Prostate gland (tissue), 2 donors: Measurements from ENCODE around the gene CABP2. TPM values are rescaled to one million over a fixed set of nuclear protein-coding genes. Genes with fewer than 3 reads are reported as not detected.

Experiments used
- DNase-seq: peaks from one replicate; pipeline ENCODE4 v3.0.0-alpha.2; 2019; ENCODE audit warnings: low spot score
- H3K27ac ChIP-seq, 2 donors: fragments of 200-600 bp; sonication (generic); 2 replicates each; pipeline ENCODE4 v1.5.1; 2017 to 2019
- H3K27me3 ChIP-seq: fragments of 200-600 bp; sonication (generic); replicated peaks from 2 replicates; pipeline ENCODE4 v1.5.1; 2019; ENCODE audit not compliant: insufficient read depth
- H3K36me3 ChIP-seq, 2 donors: fragments of 200-600 bp; sonication (generic); 1 replicate in 1 of 2; 2 replicates in 1 of 2; pipeline versions ENCODE4 v1.5.1 to v1.8.1; 2017 to 2019
- H3K4me1 ChIP-seq: fragments of 200-600 bp; sonication (generic); replicated peaks from 2 replicates; pipeline ENCODE4 v1.5.1; 2019
- H3K4me3 ChIP-seq, 2 donors: fragments of 200-600 bp; sonication (generic); 2 replicates each; pipeline ENCODE4 v1.5.1; 2017 to 2019
- H3K9me3 ChIP-seq: fragments of 200-600 bp; sonication (generic); 2 replicates; pipeline ENCODE4 v1.5.1; 2017
- POLR2A ChIP-seq: fragments of 450-650 bp; IDR thresholded peaks from one replicate; pipeline ENCODE4 v1.6.1; 2016; ENCODE audit warnings: antibody characterized with exemption, mild to moderate bottlenecking
- POLR2AphosphoS5 ChIP-seq: sonication (generic); formaldehyde crosslinking; IDR thresholded peaks from one replicate; pipeline ENCODE4 v1.6.1; 2017; ENCODE audit warnings: antibody characterized with exemption
- WGBS: methylation state at CpG from one replicate; pipeline ENCODE4 v1.1.5; 2018; 5-methylcytosine and 5-hydroxymethylcytosine counted together
- intact Hi-C: fragments of 100-400 bp; cut with DNase I; formaldehyde crosslinking; loops from one replicate; pipeline ENCODE4 v1.14.2; 2022
- total RNA-seq, 2 donors: library from RNA; depleted of rRNA; stranded (reverse); fragments of >200 nt; gene quantifications; one replicate each; pipeline ENCODE4 v1.1.0, GENCODE V29; 2016
- TF ChIP-seq, protein P1 (sequence below), 4 experiments: fragments of 200-600 bp in 2 of 4; fragments of 450-650 bp in 2 of 4; sonication (generic) in 2 of 4; IDR thresholded peaks; 1 replicate in 3 of 4; 2 replicates in 1 of 4; pipeline ENCODE4 v1.5.1; 2016 to 2019; ENCODE audit warnings: antibody characterized with exemption in 4 of 4, mild to moderate bottlenecking in 2 of 4, moderate library complexity in 2 of 4

Gene CABP2
- total RNA-seq, 2 donors from 2014 or later = not detected

- TF ChIP-seq POLR2A = peak; percentile 93
- peak; percentile 87 for TF ChIP-seq POLR2AphosphoS5
- TF ChIP-seq, protein P1, sequence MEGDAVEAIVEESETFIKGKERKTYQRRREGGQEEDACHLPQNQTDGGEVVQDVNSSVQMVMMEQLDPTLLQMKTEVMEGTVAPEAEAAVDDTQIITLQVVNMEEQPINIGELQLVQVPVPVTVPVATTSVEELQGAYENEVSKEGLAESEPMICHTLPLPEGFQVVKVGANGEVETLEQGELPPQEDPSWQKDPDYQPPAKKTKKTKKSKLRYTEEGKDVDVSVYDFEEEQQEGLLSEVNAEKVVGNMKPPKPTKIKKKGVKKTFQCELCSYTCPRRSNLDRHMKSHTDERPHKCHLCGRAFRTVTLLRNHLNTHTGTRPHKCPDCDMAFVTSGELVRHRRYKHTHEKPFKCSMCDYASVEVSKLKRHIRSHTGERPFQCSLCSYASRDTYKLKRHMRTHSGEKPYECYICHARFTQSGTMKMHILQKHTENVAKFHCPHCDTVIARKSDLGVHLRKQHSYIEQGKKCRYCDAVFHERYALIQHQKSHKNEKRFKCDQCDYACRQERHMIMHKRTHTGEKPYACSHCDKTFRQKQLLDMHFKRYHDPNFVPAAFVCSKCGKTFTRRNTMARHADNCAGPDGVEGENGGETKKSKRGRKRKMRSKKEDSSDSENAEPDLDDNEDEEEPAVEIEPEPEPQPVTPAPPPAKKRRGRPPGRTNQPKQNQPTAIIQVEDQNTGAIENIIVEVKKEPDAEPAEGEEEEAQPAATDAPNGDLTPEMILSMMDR (IDR thresholded peaks at IDR 0.05) = peak in 1 of 4 experiments; percentile 8
- Histone ChIP-seq H3K4me1 (peaks cover 9% of the 10 kb centered on the region), H3K36me3 (no peaks in the 10 kb centered on the region), H3K27ac (peak within 1 kb of the TSS; percentile 97 to 98), H3K9me3 (no peaks in the 10 kb centered on the region), H3K4me3 (peak within 1 kb of the TSS; percentile 71 to 74), H3K27me3 (no peaks in the 10 kb centered on the region)
- intact Hi-C loops = loop anchor here (5.0 to 10.0 kb wide), 2 partner anchors 106 to 153 kb away; partner anchors contain the start of genes POLD4, PPP1CA and TBC1D10C
- WGBS = under 1% methylated on average over 45 of the region's 57 CpGs
- DNase-seq = peak; percentile 99
Observed at GRCh38 chr11:67507864-67508485, 15.3 kb downstream of the CABP2 start, which contains the start of gene CDK2AP2. Gene CDK2AP2 (minus strand): TSS chr11:67508162. CDS start chr11:67508082, 80 bp downstream.

GRCh38 chr11:67507242-67507863, 15.9 kb downstream of the CABP2 start:
- DNase-seq = peak; percentile 63

GRCh38 chr11:67506426-67507051, 16.7 kb downstream of the CABP2 start:
- intact Hi-C loops = loop anchor here (5.0 to 10.0 kb wide), 2 partner anchors 104 to 152 kb away; partner anchors contain the start of genes POLD4, PPP1CA and TBC1D10C
- H3K4me3 ChIP-seq = peak overlapping the region in 1 of 2 donors; percentile 71
- peak overlapping the region; percentile 97 to 98 for H3K27ac ChIP-seq

More at GRCh38 chr11:67507242-67507863, 15.9 kb downstream of the CABP2 start:
- Histone ChIP-seq H3K9me3 (no peaks in the 10 kb centered on the region), H3K4me3 (peak overlapping the region; percentile 71 to 74), H3K36me3 (no peaks in the 10 kb centered on the region), H3K4me1 (peaks cover 9% of the 10 kb centered on the region), H3K27me3 (no peaks in the 10 kb centered on the region), H3K27ac (peak overlapping the region; percentile 97 to 98)
- WGBS = 29% methylated on average over 33 of the region's 33 CpGs
- TF ChIP-seq, protein P1 (IDR thresholded peaks at IDR 0.05) = no peak
- TF ChIP-seq POLR2AphosphoS5 = no peak
- intact Hi-C loops = loop anchor here (5.0 to 10.0 kb wide), 2 partner anchors 105 to 153 kb away; partner anchors contain the start of genes POLD4, PPP1CA and TBC1D10C

DNA sequence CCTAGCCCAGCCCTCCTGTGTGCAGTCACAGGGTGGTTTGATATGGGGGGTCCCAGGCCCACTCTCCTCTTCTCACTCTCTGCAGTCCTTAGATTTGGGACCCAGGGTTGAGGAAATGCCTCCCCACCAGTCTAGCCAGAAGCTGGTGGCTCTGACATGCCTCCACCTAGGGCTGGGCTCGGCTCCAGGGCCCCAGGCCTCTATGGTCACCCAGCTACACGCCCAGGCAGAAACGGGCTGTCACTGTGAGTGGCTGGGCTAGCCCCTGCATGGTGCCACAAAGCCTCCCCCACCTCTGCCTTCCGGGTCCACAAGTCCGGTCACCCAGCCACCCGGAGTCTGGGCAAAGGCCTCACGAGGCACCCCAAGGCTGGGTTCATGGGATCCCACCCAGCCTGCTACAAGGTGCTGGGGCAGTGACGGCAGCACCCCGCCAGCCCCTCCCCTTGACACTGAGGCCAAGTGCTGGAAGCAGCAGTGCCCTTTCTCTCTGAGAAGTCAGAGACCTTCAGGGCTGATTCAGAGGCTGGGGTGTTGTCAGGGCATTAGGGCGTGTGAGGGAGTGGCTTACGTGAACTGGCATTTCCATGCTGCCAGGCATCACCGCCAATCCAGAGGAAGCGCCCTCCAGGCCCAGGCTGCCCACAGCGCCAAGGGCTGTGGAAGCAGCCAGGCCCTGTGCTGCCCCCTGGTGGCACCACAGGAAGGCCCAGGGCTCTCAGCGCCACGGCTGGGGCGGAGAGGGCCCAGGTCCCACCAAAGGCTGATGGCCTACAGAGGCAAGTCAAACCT, 17.4 kb downstream of the CABP2 start:
- H3K9me3 ChIP-seq = no peaks in the 10 kb centered on the region
- H3K4me1 ChIP-seq = peaks cover 9% of the 10 kb centered on the region
- peak overlapping the region in 1 of 2 donors; percentile 46 for H3K4me3 ChIP-seq
- peaks cover 0 to 2% of the 10 kb centered on the region in 2 donors for H3K36me3 ChIP-seq
- WGBS = 9% methylated on average over 16 of the region's 17 CpGs
- TF ChIP-seq POLR2AphosphoS5 (peak; percentile 92), POLR2A (peak; percentile 81)
- TF ChIP-seq, protein P1 (IDR thresholded peaks at IDR 0.05) = peak; percentile 89 to 99 (median 98)
- intact Hi-C loops = loop anchor here (5.0 to 10.0 kb wide), 2 partner anchors 104 to 151 kb away; partner anchors contain the start of genes POLD4, PPP1CA and TBC1D10C
- H3K27ac ChIP-seq = peak overlapping the region; percentile 97 to 98
- DNase-seq = peak; percentile 89
- no peaks in the 10 kb centered on the region for H3K27me3 ChIP-seq

More at GRCh38 chr11:67506426-67507051, 16.7 kb downstream of the CABP2 start:
- peaks cover 0 to 2% of the 10 kb centered on the region in 2 donors for H3K36me3 ChIP-seq
- TF ChIP-seq POLR2A (no peak), POLR2AphosphoS5 (no peak)
- TF ChIP-seq, protein P1 (IDR thresholded peaks at IDR 0.05) = peak in 1 of 4 experiments; percentile 40
- WGBS = 82% methylated on average over 16 of the region's 16 CpGs
- H3K9me3 ChIP-seq = no peaks in the 10 kb centered on the region
- H3K27me3 ChIP-seq = no peaks in the 10 kb centered on the region
- DNase-seq = no peak
- H3K4me1 ChIP-seq = peaks cover 9% of the 10 kb centered on the region
